ENCODE results near the gene TMEM63C.

The TMEM63C gene

GRCh38 chr14:77231721-77232120 is 50.1 kb downstream of the TMEM63C start:
- TF ChIP-seq GATA1 (IDR thresholded peaks at IDR 0.05; ENCODE audit: low read depth, low read length) (no peak), POLR2A (IDR thresholded peaks at IDR 0.05; ENCODE audit: low read length) (no peak)
- no peak for DNase-seq

GRCh38 chr14:77236814-77237213 is 55.2 kb downstream of the TMEM63C start:
- DNase-seq, result no peak
- TF ChIP-seq GATA1 (IDR thresholded peaks at IDR 0.05; ENCODE audit: low read depth, low read length) (no peak), POLR2A (IDR thresholded peaks at IDR 0.05; ENCODE audit: low read length) (no peak)

GRCh38 chr14:77238356-77238755 is 56.8 kb downstream of the TMEM63C start:
- no peak for DNase-seq
- TF ChIP-seq POLR2A (IDR thresholded peaks at IDR 0.05; ENCODE audit: low read length) (no peak), GATA1 (IDR thresholded peaks at IDR 0.05; ENCODE audit: low read depth, low read length) (no peak)

GRCh38 chr14:77238996-77239395 is 57.4 kb downstream of the TMEM63C start:
- no peak for TF ChIP-seq POLR2A (IDR thresholded peaks at IDR 0.05; ENCODE audit: low read length)
- no peak for TF ChIP-seq GATA1 (IDR thresholded peaks at IDR 0.05; ENCODE audit: low read depth, low read length)
- DNase-seq, result no peak

GRCh38 chr14:77239412-77239811 is 57.8 kb downstream of the TMEM63C start:
- TF ChIP-seq POLR2A (IDR thresholded peaks at IDR 0.05; ENCODE audit: low read length) (no peak), GATA1 (IDR thresholded peaks at IDR 0.05; ENCODE audit: low read depth, low read length) (no peak)
- no peak for DNase-seq

- no peak for DNase-seq
- no peak for TF ChIP-seq POLR2A (IDR thresholded peaks at IDR 0.05; ENCODE audit: low read length)
- no peak for TF ChIP-seq GATA1 (IDR thresholded peaks at IDR 0.05; ENCODE audit: low read depth, low read length)
These were observed 58.8 kb downstream of the TMEM63C start for GRCh38 chr14:77240336-77240915.

GRCh38 chr14:77241955-77242354 is 60.4 kb downstream of the TMEM63C start:
- TF ChIP-seq GATA1 (IDR thresholded peaks at IDR 0.05; ENCODE audit: low read depth, low read length) (no peak), POLR2A (IDR thresholded peaks at IDR 0.05; ENCODE audit: low read length) (no peak)
- no peak for DNase-seq

- TF ChIP-seq POLR2A (IDR thresholded peaks at IDR 0.05; ENCODE audit: low read length) (no peak), GATA1 (IDR thresholded peaks at IDR 0.05; ENCODE audit: low read depth, low read length) (no peak)
- DNase-seq, result no peak
These were observed 61.2 kb downstream of the TMEM63C start for GRCh38 chr14:77242752-77243151.

- no peak for DNase-seq
- no peak for TF ChIP-seq GATA1 (IDR thresholded peaks at IDR 0.05; ENCODE audit: low read depth, low read length)
- no peak for TF ChIP-seq POLR2A (IDR thresholded peaks at IDR 0.05; ENCODE audit: low read length)
These were observed 62.3 kb downstream of the TMEM63C start for GRCh38 chr14:77243853-77244252.

GRCh38 chr14:77245820-77246219 is 64.2 kb downstream of the TMEM63C start:
- no peak for TF ChIP-seq GATA1 (IDR thresholded peaks at IDR 0.05; ENCODE audit: low read depth, low read length)
- TF ChIP-seq POLR2A (IDR thresholded peaks at IDR 0.05; ENCODE audit: low read length), result no peak

GRCh38 chr14:77246784-77247183 is 65.2 kb downstream of the TMEM63C start:
- TF ChIP-seq POLR2A (IDR thresholded peaks at IDR 0.05; ENCODE audit: low read length) (no peak), GATA1 (IDR thresholded peaks at IDR 0.05; ENCODE audit: low read depth, low read length) (no peak)
- DNase-seq, result no peak

More at GRCh38 chr14:77245820-77246219, 64.2 kb downstream of the TMEM63C start:
- no peak for DNase-seq

GRCh38 chr14:77248666-77249065 is 67.1 kb downstream of the TMEM63C start:
- DNase-seq, result no peak
- no peak for TF ChIP-seq GATA1 (IDR thresholded peaks at IDR 0.05; ENCODE audit: low read depth, low read length)
- no peak for TF ChIP-seq POLR2A (IDR thresholded peaks at IDR 0.05; ENCODE audit: low read length)

- DNase-seq, result no peak
- TF ChIP-seq GATA1 (IDR thresholded peaks at IDR 0.05; ENCODE audit: low read depth, low read length) (no peak), POLR2A (IDR thresholded peaks at IDR 0.05; ENCODE audit: low read length) (no peak)
These were observed 67.7 kb downstream of the TMEM63C start for GRCh38 chr14:77249286-77249685.

- no peak for DNase-seq
- TF ChIP-seq GATA1 (IDR thresholded peaks at IDR 0.05; ENCODE audit: low read depth, low read length) (no peak), POLR2A (IDR thresholded peaks at IDR 0.05; ENCODE audit: low read length) (no peak)
These were observed 69.3 kb downstream of the TMEM63C start for GRCh38 chr14:77250927-77251326.

- no peak for TF ChIP-seq GATA1 (IDR thresholded peaks at IDR 0.05; ENCODE audit: low read depth, low read length)
- no peak for TF ChIP-seq POLR2A (IDR thresholded peaks at IDR 0.05; ENCODE audit: low read length)
- DNase-seq, result no peak
These were observed 70.3 kb downstream of the TMEM63C start for GRCh38 chr14:77251870-77252269.
